SK-N-SH (cell line): ENCODE measurements around the gene MGA.

ENCODE experiments used
- CTCF ChIP-seq: fragments of 200-600 bp; sonication (generic); IDR thresholded peaks from 2 replicates; pipeline ENCODE4 v1.6.1; 2017; ENCODE audit warnings: antibody characterized with exemption, mild to moderate bottlenecking, moderate library complexity
- EZH2phosphoT487 ChIP-seq: fragments of 200-600 bp; sonication (generic); IDR thresholded peaks from 2 replicates; pipeline ENCODE4 v1.6.1; 2017; ENCODE audit warnings: low read depth, mixed run types, mild to moderate bottlenecking, antibody characterized with exemption, moderate library complexity, borderline replicate concordance
- FOSL2 ChIP-seq: IDR thresholded peaks from 2 replicates; pipeline ENCODE4 v1.4.0; 2012; ENCODE audit warnings: low read depth, mild to moderate bottlenecking, moderate library complexity, borderline replicate concordance
- GABPA ChIP-seq: IDR thresholded peaks from 2 replicates; pipeline ENCODE4 v1.4.0; 2012; ENCODE audit warnings: low read depth, mild to moderate bottlenecking
- JUND ChIP-seq: IDR thresholded peaks from 2 replicates; pipeline ENCODE4 v1.4.0; 2012
- MAX ChIP-seq: IDR thresholded peaks from 2 replicates; pipeline ENCODE4 v1.4.0; 2012; ENCODE audit warnings: low read depth
- POLR2AphosphoS5 ChIP-seq: IDR thresholded peaks from 2 replicates; pipeline ENCODE4 v1.6.1; 2012; ENCODE audit warnings: low read depth, low read length
- RAD21 ChIP-seq: IDR thresholded peaks from 2 replicates; pipeline ENCODE4 v1.6.1; 2012; ENCODE audit warnings: mild to moderate bottlenecking, low read length
- RCOR1 ChIP-seq: fragments of 150-350 bp; IDR thresholded peaks from 2 replicates; pipeline ENCODE4 v1.6.1; 2017; ENCODE audit warnings: antibody characterized with exemption, low read length
- SIN3A ChIP-seq: IDR thresholded peaks from 2 replicates; pipeline ENCODE4 v1.6.1; 2012; ENCODE audit warnings: low read depth, mild to moderate bottlenecking, low read length, moderate library complexity, borderline replicate concordance
- TAF1 ChIP-seq: IDR thresholded peaks from 2 replicates; pipeline ENCODE4 v1.6.1; 2012; ENCODE audit warnings: low read depth, mild to moderate bottlenecking, low read length, moderate library complexity, borderline replicate concordance
- USF2 ChIP-seq: fragments of 150-350 bp; IDR thresholded peaks from 2 replicates; pipeline ENCODE4 v1.6.1; 2017; ENCODE audit warnings: antibody characterized with exemption, low read length, low read depth, borderline replicate concordance
- YY1 ChIP-seq: IDR thresholded peaks from 2 replicates; pipeline ENCODE4 v1.4.0; 2012; ENCODE audit warnings: low read depth, mild to moderate bottlenecking
- TF ChIP-seq, protein P1 (sequence below): IDR thresholded peaks from 2 replicates; pipeline ENCODE4 v1.4.0; 2012; ENCODE audit warnings: low read depth, borderline replicate concordance

- no peak for TF ChIP-seq YY1
- no peak for TF ChIP-seq TAF1
- peak; percentile 47; the same call in 1 of the 2 replicates for TF ChIP-seq FOSL2
- no peak for TF ChIP-seq POLR2AphosphoS5
- no peak for TF ChIP-seq CTCF
- no peak for TF ChIP-seq GABPA
- TF ChIP-seq RAD21 = no peak
- TF ChIP-seq, protein P1, sequence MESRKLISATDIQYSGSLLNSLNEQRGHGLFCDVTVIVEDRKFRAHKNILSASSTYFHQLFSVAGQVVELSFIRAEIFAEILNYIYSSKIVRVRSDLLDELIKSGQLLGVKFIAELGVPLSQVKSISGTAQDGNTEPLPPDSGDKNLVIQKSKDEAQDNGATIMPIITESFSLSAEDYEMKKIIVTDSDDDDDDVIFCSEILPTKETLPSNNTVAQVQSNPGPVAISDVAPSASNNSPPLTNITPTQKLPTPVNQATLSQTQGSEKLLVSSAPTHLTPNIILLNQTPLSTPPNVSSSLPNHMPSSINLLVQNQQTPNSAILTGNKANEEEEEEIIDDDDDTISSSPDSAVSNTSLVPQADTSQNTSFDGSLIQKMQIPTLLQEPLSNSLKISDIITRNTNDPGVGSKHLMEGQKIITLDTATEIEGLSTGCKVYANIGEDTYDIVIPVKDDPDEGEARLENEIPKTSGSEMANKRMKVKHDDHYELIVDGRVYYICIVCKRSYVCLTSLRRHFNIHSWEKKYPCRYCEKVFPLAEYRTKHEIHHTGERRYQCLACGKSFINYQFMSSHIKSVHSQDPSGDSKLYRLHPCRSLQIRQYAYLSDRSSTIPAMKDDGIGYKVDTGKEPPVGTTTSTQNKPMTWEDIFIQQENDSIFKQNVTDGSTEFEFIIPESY = no peak
- no peak for TF ChIP-seq USF2
- no peak for TF ChIP-seq EZH2phosphoT487
- TF ChIP-seq MAX = no peak
- no peak for TF ChIP-seq RCOR1
- no peak for TF ChIP-seq SIN3A
- TF ChIP-seq JUND = peak; percentile 49; the same call in 1 of the 2 replicates
Measured at GRCh38 chr15:41790756-41791546, 130.7 kb downstream of the MGA start.
